B cell (primary cell): ENCODE data around the gene AQP4. TPM values are rescaled to one million over a fixed set of nuclear protein-coding genes. Genes with fewer than 3 reads are reported as not detected.

ENCODE experiments used
- ATAC-seq: fragments of 200-7000 bp; cut with Tn5 transposase; one replicate; pipeline ENCODE4 v1.10.0; 2021; ENCODE audit warnings: low read depth, mild to moderate bottlenecking, moderate number of reproducible peaks, moderate library complexity
- CTCF ChIA-PET: fragments of 350-600 bp; sonication (Branson Sonifier 250); formaldehyde crosslinking; loops from one replicate; lab custom pipeline; 2021; ENCODE audit warnings: antibody characterized with exemption, inconsistent platforms; lab: Charles Lee
- POLR2A ChIA-PET: fragments of 350-600 bp; sonication (Branson Sonifier 250); formaldehyde crosslinking; loops from one replicate; lab custom pipeline; 2021; ENCODE audit warnings: antibody characterized with exemption; lab: Charles Lee
- DNase-seq: peaks from one replicate; pipeline ENCODE4 v3.0.0; 2013
- H2AFZ ChIP-seq: 2 replicates; pipeline ENCODE4 v1.6.1; 2012; ENCODE audit warnings: mild to moderate bottlenecking, low read depth, low read length; ENCODE audit not compliant: insufficient read depth, poor library complexity, severe bottlenecking
- H3K27ac ChIP-seq, 2 donors: 1 replicate in 1 of 2; 2 replicates in 1 of 2; pipeline ENCODE4 v1.5.1; 2012 to 2013; ENCODE audit warnings: low read length in 2 of 2, mild to moderate bottlenecking in 2 of 2, moderate library complexity in 1 of 2
- H3K27me3 ChIP-seq, 4 experiments: fragments of 200-600 bp in 1 of 4; sonication (generic) in 1 of 4; replicated peaks in 1 of 4; 1 replicate in 2 of 4; 2 replicates in 2 of 4; pipeline versions ENCODE4 v1.6.1 to v1.7.0; 2013 to 2016; ENCODE audit warnings: low read length in 3 of 4, mild to moderate bottlenecking in 2 of 4, mixed read lengths in 1 of 4, moderate library complexity in 1 of 4; ENCODE audit not compliant: insufficient read depth in 4 of 4, control insufficient read depth in 3 of 4; ENCODE audit errors: control extremely low read depth in 1 of 4
- H3K36me3 ChIP-seq, 2 experiments: replicated peaks in 1 of 2; 1 replicate in 1 of 2; 2 replicates in 1 of 2; pipeline versions ENCODE4 v1.6.1 to v1.7.1; 2013; ENCODE audit warnings: low read length in 1 of 2; ENCODE audit not compliant: insufficient read depth in 2 of 2, control insufficient read depth in 1 of 2; ENCODE audit errors: control extremely low read depth in 1 of 2, extremely low read depth in 1 of 2
- H3K4me1 ChIP-seq, 2 donors: fragments of 200-600 bp in 1 of 2; sonication (generic) in 1 of 2; 1 replicate in 1 of 2; 2 replicates in 1 of 2; pipeline versions ENCODE4 v1.5.1 to v1.6.1; 2013 to 2017; ENCODE audit warnings: low read length in 2 of 2; ENCODE audit not compliant: control insufficient read depth in 2 of 2, insufficient read depth in 2 of 2
- H3K4me2 ChIP-seq: replicated peaks from 2 replicates; pipeline ENCODE3; 2012; ENCODE audit warnings: mild to moderate bottlenecking, low read depth, low read length; ENCODE audit not compliant: poor library complexity, severe bottlenecking
- H3K4me3 ChIP-seq, 5 experiments: fragments of 200-600 bp in 1 of 5; sonication (generic) in 1 of 5; 1 replicate in 3 of 5; 2 replicates in 2 of 5; pipeline versions ENCODE4 v1.5.1 to v1.7.0; 2011 to 2016; ENCODE audit warnings: low read length in 4 of 5, mild to moderate bottlenecking in 4 of 5, low read depth in 2 of 5, control low read depth in 1 of 5, moderate library complexity in 1 of 5; ENCODE audit not compliant: insufficient read depth in 1 of 5; ENCODE audit errors: control extremely low read depth in 1 of 5, extremely low read depth in 1 of 5
- H3K79me2 ChIP-seq: fragments of 200-600 bp; sonication (generic); one replicate; pipeline ENCODE4 v1.6.0; 2016; ENCODE audit warnings: low read length; ENCODE audit not compliant: control insufficient read depth, insufficient read depth
- H3K9ac ChIP-seq: fragments of 200-600 bp; sonication (generic); 2 replicates; pipeline ENCODE4 v1.6.1; 2017; ENCODE audit warnings: mild to moderate bottlenecking, low read length, moderate library complexity
- H3K9me3 ChIP-seq, 3 donors: one replicate each; pipeline versions ENCODE4 v1.6.1 to v1.7.1; 2013; ENCODE audit warnings: low read length in 2 of 3; ENCODE audit not compliant: control insufficient read depth in 2 of 3, insufficient read depth in 1 of 3; ENCODE audit errors: control extremely low read depth in 1 of 3
- H4K20me1 ChIP-seq: 2 replicates; pipeline ENCODE4 v1.6.0; 2012; ENCODE audit warnings: mild to moderate bottlenecking, low read length; ENCODE audit not compliant: insufficient read depth, control insufficient read depth, poor library complexity, severe bottlenecking
- H3K27ac Mint-ChIP-seq: one replicate; pipeline ENCODE4 v1.8.0; 2021; ENCODE audit warnings: mixed read lengths
- H3K27me3 Mint-ChIP-seq: one replicate; pipeline ENCODE4 v1.8.0; 2021; ENCODE audit warnings: mixed read lengths
- H3K4me1 Mint-ChIP-seq: one replicate; pipeline ENCODE4 v1.8.0; 2021; ENCODE audit warnings: mixed read lengths
- H3K4me3 Mint-ChIP-seq: one replicate; pipeline ENCODE4 v1.8.0; 2021; ENCODE audit warnings: mixed read lengths
- H3K9me3 Mint-ChIP-seq: one replicate; pipeline ENCODE4 v1.8.0; 2022; ENCODE audit warnings: mixed read lengths; ENCODE audit not compliant: insufficient read depth
- CTCF ChIP-seq: fragments of 200-600 bp; IDR thresholded peaks from one replicate; pipeline ENCODE4 v1.8.0; 2022; ENCODE audit warnings: antibody characterized with exemption, mild to moderate bottlenecking
- EZH2 ChIP-seq: IDR thresholded peaks from 2 replicates; pipeline ENCODE4 v1.6.1; 2012; ENCODE audit warnings: borderline replicate concordance, low read depth, mild to moderate bottlenecking, moderate library complexity, low read length; ENCODE audit not compliant: insufficient read depth, poor library complexity, severe bottlenecking
- WGBS: methylation state at CpG from one replicate; pipeline ENCODE4 v1.1.5; 2013; ENCODE audit warnings: missing lambda C conversion rate; ENCODE audit not compliant: insufficient coverage; 5-methylcytosine and 5-hydroxymethylcytosine counted together
- intact Hi-C: fragments of 100-400 bp; cut with micrococcal nuclease; formaldehyde crosslinking; loops from one replicate; pipeline ENCODE4 v1.10.0; 2022
- polyA minus RNA-seq: library from RNA; depleted of rRNA, polyadenylated mRNA; stranded (reverse); fragments of >200 nt; gene quantifications from 2 replicates; pipeline ENCODE4 v1.2.3, GENCODE V29; 2012
- polyA plus RNA-seq: library from polyadenylated mRNA; depleted of rRNA; stranded (reverse); fragments of >200 nt; gene quantifications from 2 replicates; pipeline ENCODE4 v1.2.3, GENCODE V29; 2012
- total RNA-seq, 2 donors: library from RNA; stranded (reverse); fragments of 120-200 nt in 1 of 2; gene quantifications; 1 replicate in 1 of 2; 2 replicates in 1 of 2; pipeline versions ENCODE4 v1.2.3 to v1.2.4, GENCODE V29; 2013 to 2022

AQP4 gene
- total RNA-seq (not detected in 2 replicates), polyA plus RNA-seq (not detected in 2 replicates), polyA minus RNA-seq (not detected in 2 replicates)
- total RNA-seq (2013): 0.02 TPM

GRCh38 chr18:26865557-26865956, at the start of gene AQP4:
Gene AQP4 (minus strand): TSS chr18:26865707. CDS start chr18:26865689, 18 bp downstream.
- no peaks in the 10 kb centered on the region for H3K79me2 ChIP-seq
- no peak within 1 kb of the TSS for H2AFZ ChIP-seq
- ChIA-PET POLR2A (no interaction called here), CTCF (no interaction called here)
- no peaks in the 10 kb centered on the region for H3K9me3 ChIP-seq
- H3K9ac ChIP-seq: no peak within 1 kb of the TSS
- H3K27me3 ChIP-seq: no peaks in the 10 kb centered on the region
- intact Hi-C loops: no loop called here
- ATAC-seq (no peak), DNase-seq (no peak)
- no peak for TF ChIP-seq EZH2
- TF ChIP-seq CTCF: no peak
- Mint-ChIP-seq H3K27me3 (peaks cover 34% of the 10 kb centered on the region), H3K4me1 (peaks cover 1% of the 10 kb centered on the region), H3K4me3 (no peak within 1 kb of the TSS), H3K27ac (no peak within 1 kb of the TSS), H3K9me3 (no peaks in the 10 kb centered on the region)
- no peaks in the 10 kb centered on the region for H3K36me3 ChIP-seq
- H3K4me1 ChIP-seq: no peaks in the 10 kb centered on the region
- no peak within 1 kb of the TSS for H3K4me3 ChIP-seq
- no peak within 1 kb of the TSS for H3K27ac ChIP-seq
- no peaks in the 10 kb centered on the region for H4K20me1 ChIP-seq
- no peak within 1 kb of the TSS for H3K4me2 ChIP-seq
- WGBS: 84% methylated on average over 4 of the region's 5 CpGs

- Histone ChIP-seq H2AFZ (no peak overlapping the region), H3K4me3 (no peak overlapping the region), H3K27me3 (no peaks in the 10 kb centered on the region), H3K27ac (no peak overlapping the region), H3K4me2 (no peak overlapping the region), H3K9ac (no peak overlapping the region), H4K20me1 (no peaks in the 10 kb centered on the region), H3K9me3 (no peaks in the 10 kb centered on the region), H3K79me2 (no peaks in the 10 kb centered on the region), H3K36me3 (no peaks in the 10 kb centered on the region), H3K4me1 (no peaks in the 10 kb centered on the region)
- WGBS: 67% methylated on average over 1 of the region's 4 CpGs
- no peak for DNase-seq
- TF ChIP-seq EZH2: no peak
- no peak for TF ChIP-seq CTCF
- Mint-ChIP-seq H3K4me3 (no peak overlapping the region), H3K27me3 (no peaks in the 10 kb centered on the region), H3K4me1 (no peaks in the 10 kb centered on the region), H3K9me3 (no peaks in the 10 kb centered on the region), H3K27ac (no peak overlapping the region)
- no peak for ATAC-seq
- ChIA-PET CTCF (no interaction called here), POLR2A (no interaction called here)
- intact Hi-C loops: no loop called here
Measured at GRCh38 chr18:26911840-26912239, 46.3 kb upstream of the AQP4 start.
